OCI-LY1 (cell line): ENCODE measurements around the gene ZNF521.

Experiments used
- H2AFZ ChIP-seq: fragments of 200-600 bp; sonication (generic), shearing (Covaris generic); 2 replicates; pipeline ENCODE4 v1.6.0; 2014; ENCODE audit warnings: antibody characterized with exemption, mild to moderate bottlenecking, low read length
- H3F3A ChIP-seq: fragments of 200-600 bp; sonication (generic), shearing (Covaris generic); 2 replicates; pipeline ENCODE4 v1.6.0; 2014; ENCODE audit warnings: mild to moderate bottlenecking, antibody characterized with exemption, low read length, moderate library complexity; ENCODE audit not compliant: insufficient read depth
- H3K27ac ChIP-seq: fragments of 200-600 bp; sonication (generic); 2 replicates; pipeline ENCODE4 v1.5.1; 2014; ENCODE audit warnings: low read length, mixed run types, mild to moderate bottlenecking, low read depth; ENCODE audit not compliant: poor library complexity, severe bottlenecking
- H3K27me3 ChIP-seq: fragments of 200-600 bp; sonication (generic); 2 replicates; pipeline ENCODE4 v1.6.0; 2014; ENCODE audit warnings: antibody characterized with exemption, mild to moderate bottlenecking, low read length, moderate library complexity; ENCODE audit not compliant: insufficient read depth
- H3K36me3 ChIP-seq: fragments of 200-600 bp; sonication (generic); 2 replicates; pipeline ENCODE4 v1.6.1; 2014; ENCODE audit warnings: mild to moderate bottlenecking, antibody characterized with exemption, low read length, moderate library complexity, mixed read lengths; ENCODE audit not compliant: insufficient read depth
- H3K4me1 ChIP-seq: fragments of 200-600 bp; sonication (generic); 2 replicates; pipeline ENCODE4 v1.5.1; 2014; ENCODE audit warnings: mild to moderate bottlenecking, low read length, moderate library complexity; ENCODE audit not compliant: insufficient read depth, severe bottlenecking
- H3K4me2 ChIP-seq: fragments of 200-600 bp; sonication (generic), shearing (Covaris generic); 2 replicates; pipeline ENCODE4 v1.6.1; 2014; ENCODE audit warnings: low read length
- H3K4me3 ChIP-seq: fragments of 200-600 bp; sonication (generic); 2 replicates; pipeline ENCODE4 v1.5.1; 2014; ENCODE audit warnings: low read length, low read depth, mild to moderate bottlenecking, mixed read lengths; ENCODE audit not compliant: poor library complexity, severe bottlenecking
- H3K79me2 ChIP-seq: fragments of 200-600 bp; shearing (Covaris generic); 2 replicates; pipeline ENCODE4 v1.6.1; 2016; ENCODE audit warnings: mixed run types, low read length, mixed read lengths; ENCODE audit not compliant: insufficient read depth
- H3K9ac ChIP-seq: fragments of 200-600 bp; sonication (generic), shearing (Covaris generic); 2 replicates; pipeline ENCODE4 v1.6.1; 2014; ENCODE audit warnings: mild to moderate bottlenecking, low read length, mixed read lengths
- H3K9me2 ChIP-seq: fragments of 200-600 bp; sonication (generic), shearing (Covaris generic); 2 replicates; pipeline ENCODE4 v1.6.1; 2014; ENCODE audit warnings: low read depth, mild to moderate bottlenecking, low read length, mixed read lengths
- H3K9me3 ChIP-seq: fragments of 200-600 bp; shearing (Covaris generic); 2 replicates; pipeline ENCODE4 v1.6.1; 2014; ENCODE audit warnings: low read length, mixed read lengths
- H4K20me1 ChIP-seq: fragments of 200-600 bp; sonication (generic), shearing (Covaris generic); 2 replicates; pipeline ENCODE4 v1.6.0; 2016; ENCODE audit warnings: mild to moderate bottlenecking, low read length; ENCODE audit not compliant: insufficient read depth
- EZH2 ChIP-seq: fragments of 200-600 bp; sonication (generic), shearing (Covaris generic); IDR thresholded peaks from 2 replicates; pipeline ENCODE4 v1.8.0; 2017; ENCODE audit warnings: borderline replicate concordance, mixed run types, mild to moderate bottlenecking, antibody characterized with exemption, low read length, moderate library complexity, mixed read lengths
- TF ChIP-seq, protein P1 (sequence below): fragments of 200-600 bp; sonication (generic), shearing (Covaris generic); IDR thresholded peaks from 2 replicates; pipeline ENCODE4 v1.5.1; 2017; ENCODE audit warnings: mild to moderate bottlenecking, antibody characterized with exemption, low read length, moderate library complexity, mixed read lengths

ZNF521 gene

DNA sequence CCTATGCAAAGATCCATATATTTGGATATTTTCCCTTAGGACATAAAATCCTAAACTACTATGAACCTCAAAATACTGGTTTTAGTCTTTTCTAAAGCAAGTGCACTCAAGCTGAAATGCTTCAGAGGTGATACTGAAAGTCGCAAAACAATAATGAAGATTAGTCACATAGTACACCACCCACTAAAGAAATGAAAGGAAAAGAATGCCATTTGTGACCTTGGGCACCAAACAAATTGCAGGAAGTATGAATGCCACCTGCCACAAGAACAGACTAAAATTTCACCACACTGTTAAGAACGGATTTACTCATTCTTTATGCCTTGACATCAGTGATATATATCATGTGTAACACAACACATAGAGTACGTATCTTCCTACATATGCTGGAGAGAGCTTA lies 161.5 kb downstream of the ZNF521 start:
- Histone ChIP-seq H3K9ac (no peak overlapping the region), H3K79me2 (no peaks in the 10 kb centered on the region), H4K20me1 (no peaks in the 10 kb centered on the region), H3K4me2 (no peak overlapping the region), H3K27me3 (no peaks in the 10 kb centered on the region), H3K36me3 (0 out of 2 replicates have a peak, but pooled peaks cover 3% of the 10 kb centered on the region), H2AFZ (no peak overlapping the region), H3K4me3 (no peak overlapping the region), H3K4me1 (peaks cover 6% of the 10 kb centered on the region), H3K9me3 (no peaks in the 10 kb centered on the region), H3F3A (no peaks in the 10 kb centered on the region), H3K27ac (no peak overlapping the region), H3K9me2 (no peaks in the 10 kb centered on the region)
- no peak for TF ChIP-seq EZH2
- TF ChIP-seq, protein P1, sequence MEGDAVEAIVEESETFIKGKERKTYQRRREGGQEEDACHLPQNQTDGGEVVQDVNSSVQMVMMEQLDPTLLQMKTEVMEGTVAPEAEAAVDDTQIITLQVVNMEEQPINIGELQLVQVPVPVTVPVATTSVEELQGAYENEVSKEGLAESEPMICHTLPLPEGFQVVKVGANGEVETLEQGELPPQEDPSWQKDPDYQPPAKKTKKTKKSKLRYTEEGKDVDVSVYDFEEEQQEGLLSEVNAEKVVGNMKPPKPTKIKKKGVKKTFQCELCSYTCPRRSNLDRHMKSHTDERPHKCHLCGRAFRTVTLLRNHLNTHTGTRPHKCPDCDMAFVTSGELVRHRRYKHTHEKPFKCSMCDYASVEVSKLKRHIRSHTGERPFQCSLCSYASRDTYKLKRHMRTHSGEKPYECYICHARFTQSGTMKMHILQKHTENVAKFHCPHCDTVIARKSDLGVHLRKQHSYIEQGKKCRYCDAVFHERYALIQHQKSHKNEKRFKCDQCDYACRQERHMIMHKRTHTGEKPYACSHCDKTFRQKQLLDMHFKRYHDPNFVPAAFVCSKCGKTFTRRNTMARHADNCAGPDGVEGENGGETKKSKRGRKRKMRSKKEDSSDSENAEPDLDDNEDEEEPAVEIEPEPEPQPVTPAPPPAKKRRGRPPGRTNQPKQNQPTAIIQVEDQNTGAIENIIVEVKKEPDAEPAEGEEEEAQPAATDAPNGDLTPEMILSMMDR = no peak

DNA sequence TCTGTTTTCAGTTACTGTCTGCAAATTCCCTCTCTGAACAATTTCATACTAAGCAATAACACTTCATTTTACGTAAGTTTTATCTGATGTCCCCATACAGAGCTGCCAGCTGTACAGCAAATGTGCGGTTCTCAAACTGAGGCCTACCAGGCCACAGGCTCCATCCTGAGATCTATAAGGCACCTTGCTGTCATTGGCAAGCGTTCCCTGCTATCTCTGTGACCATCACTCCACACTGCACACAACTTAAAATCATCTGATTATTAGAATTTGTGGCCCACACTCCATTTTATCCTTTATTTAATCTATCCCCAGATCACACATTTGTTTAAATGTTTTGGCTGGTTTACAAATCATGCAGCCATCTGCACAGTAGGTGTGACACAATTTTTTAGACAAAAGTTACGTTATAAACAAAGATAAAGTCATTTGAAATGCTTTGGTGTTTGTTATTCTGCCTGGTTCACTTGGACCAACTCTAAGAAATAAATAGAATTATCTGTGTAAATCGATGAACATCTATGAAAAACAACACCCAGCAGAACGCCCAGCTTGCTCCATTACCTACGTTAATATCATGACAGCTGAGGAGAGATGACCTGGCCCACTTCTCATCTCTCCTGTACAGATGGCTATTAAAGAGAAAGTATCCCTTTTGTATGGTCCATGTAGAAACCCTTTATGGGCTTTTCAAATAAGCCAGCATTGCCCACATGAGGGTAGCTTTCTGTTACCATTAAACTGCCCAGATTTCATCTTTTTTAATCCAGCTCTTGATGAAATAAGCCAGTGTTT lies 162.4 kb downstream of the ZNF521 start:
- Histone ChIP-seq H3K9me3 (no peaks in the 10 kb centered on the region), H3K4me1 (peaks cover 6% of the 10 kb centered on the region), H3K27me3 (no peaks in the 10 kb centered on the region), H3K4me3 (no peak overlapping the region), H3K36me3 (0 out of 2 replicates have a peak, but pooled peaks cover 3% of the 10 kb centered on the region), H3K27ac (no peak overlapping the region), H4K20me1 (no peaks in the 10 kb centered on the region), H3K9ac (no peak overlapping the region), H3K9me2 (no peaks in the 10 kb centered on the region), H3K79me2 (no peaks in the 10 kb centered on the region), H3K4me2 (no peak overlapping the region), H2AFZ (no peak overlapping the region), H3F3A (no peaks in the 10 kb centered on the region)
- TF ChIP-seq, protein P1 = no peak
- no peak for TF ChIP-seq EZH2

DNA sequence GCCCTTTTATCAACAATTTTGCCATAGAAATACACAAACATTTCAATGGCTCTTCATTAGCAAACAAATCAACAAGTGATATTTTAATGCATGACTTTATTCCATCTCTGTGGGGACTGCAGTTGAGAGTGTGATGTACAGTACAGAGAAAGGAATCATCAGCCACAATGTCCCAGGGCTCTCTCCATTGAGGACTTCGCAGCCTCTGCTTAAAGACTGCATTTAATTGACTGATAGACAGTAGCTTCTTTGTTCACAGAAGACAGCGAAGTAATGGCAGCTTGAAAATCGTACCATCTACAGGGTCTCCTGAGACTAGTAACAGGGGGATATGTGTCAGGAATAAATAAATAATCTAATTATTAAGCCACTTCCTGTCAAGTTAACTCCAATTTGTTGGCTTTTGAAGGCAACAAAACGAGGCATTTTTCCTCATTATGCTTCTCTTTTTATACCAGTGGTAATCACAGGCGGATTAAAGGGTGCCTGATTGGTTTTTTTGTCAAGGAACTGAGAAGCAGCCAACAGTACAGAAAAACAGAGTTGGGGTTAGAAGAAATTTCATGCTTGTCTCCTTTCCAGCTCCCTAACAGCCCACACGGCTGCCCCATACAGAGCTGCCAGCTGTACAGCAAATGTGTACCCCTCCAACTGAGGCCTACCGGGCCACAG lies 164.3 kb downstream of the ZNF521 start:
- H3K9me2 ChIP-seq = no peaks in the 10 kb centered on the region
- no peaks in the 10 kb centered on the region for H4K20me1 ChIP-seq
- H3F3A ChIP-seq = no peaks in the 10 kb centered on the region
- peaks cover 6% of the 10 kb centered on the region for H3K4me1 ChIP-seq
- no peak overlapping the region for H3K4me2 ChIP-seq
- TF ChIP-seq EZH2 = no peak
- TF ChIP-seq, protein P1 = no peak
- no peaks in the 10 kb centered on the region for H3K36me3 ChIP-seq
- H3K9me3 ChIP-seq = no peaks in the 10 kb centered on the region
- H3K9ac ChIP-seq = no peak overlapping the region
- no peak overlapping the region for H3K4me3 ChIP-seq
- H3K27me3 ChIP-seq = no peaks in the 10 kb centered on the region
- no peak overlapping the region for H3K27ac ChIP-seq
- no peak overlapping the region for H2AFZ ChIP-seq
- H3K79me2 ChIP-seq = no peaks in the 10 kb centered on the region
